GM19455 (cell line): ENCODE results near the gene ATAD3B.
"Not testable (repeated sequence)": the region's sequence is repeated elsewhere in the genome, so short reads cannot be mapped to it uniquely, and the experiment has no call there.

Experiments
- ATAC-seq: cut with Tn5 transposase; IDR thresholded peaks from one replicate; pipeline ENCODE4 v1.9.1; 2021; ENCODE audit not compliant: unreplicated experiment

ATAD3B gene

DNA sequence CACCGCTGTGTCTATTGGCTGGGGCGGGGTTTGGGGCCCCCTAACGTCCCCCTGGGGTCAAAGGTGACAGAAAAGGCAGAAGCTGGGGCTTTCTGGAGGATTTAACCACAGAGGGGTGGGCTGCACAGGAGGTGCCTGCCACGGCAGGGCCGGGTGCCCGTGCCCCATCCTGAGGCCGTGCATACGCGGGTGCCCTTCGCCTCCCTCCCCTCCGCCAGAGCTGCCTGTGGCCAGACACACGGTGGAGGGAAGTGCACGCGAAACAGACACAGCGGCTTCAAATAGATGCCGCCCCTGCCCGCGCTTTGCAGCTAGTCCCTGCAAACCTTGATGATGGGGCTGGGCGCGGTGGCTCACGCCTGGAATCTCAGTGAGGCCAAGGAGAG, 37.9 kb downstream of the ATAD3B start:
- ATAC-seq = not testable (repeated sequence)

DNA sequence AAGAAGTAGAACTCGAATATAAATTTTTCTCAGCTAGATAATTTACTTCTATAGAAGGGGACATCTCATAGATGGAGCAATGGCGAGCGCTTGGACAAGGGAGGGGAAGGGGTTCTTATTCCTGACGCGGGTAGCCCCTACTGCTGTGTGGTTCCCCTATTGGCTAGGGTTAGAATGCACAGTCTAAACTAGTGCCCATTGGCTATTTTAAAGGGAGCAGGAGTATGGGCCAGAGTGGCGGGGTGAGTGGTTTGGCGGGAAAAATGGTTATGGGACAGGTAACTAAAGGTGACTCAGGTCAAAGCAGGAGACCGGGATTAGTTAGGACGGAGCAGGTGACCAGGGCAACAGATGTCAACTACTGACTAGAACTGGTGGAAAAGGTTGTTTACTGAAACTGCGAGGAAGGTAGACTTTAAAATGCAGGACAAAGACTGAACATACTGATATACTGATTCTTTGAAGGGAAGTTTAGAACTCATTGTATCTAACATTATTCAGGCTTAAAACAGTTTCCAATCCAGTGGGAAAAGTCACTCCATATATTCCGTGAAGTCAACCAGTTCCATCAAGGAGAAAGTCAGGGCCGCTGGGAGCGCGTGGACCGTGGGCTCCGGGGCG, 39.5 kb downstream of the ATAD3B start:
- no peak for ATAC-seq

DNA sequence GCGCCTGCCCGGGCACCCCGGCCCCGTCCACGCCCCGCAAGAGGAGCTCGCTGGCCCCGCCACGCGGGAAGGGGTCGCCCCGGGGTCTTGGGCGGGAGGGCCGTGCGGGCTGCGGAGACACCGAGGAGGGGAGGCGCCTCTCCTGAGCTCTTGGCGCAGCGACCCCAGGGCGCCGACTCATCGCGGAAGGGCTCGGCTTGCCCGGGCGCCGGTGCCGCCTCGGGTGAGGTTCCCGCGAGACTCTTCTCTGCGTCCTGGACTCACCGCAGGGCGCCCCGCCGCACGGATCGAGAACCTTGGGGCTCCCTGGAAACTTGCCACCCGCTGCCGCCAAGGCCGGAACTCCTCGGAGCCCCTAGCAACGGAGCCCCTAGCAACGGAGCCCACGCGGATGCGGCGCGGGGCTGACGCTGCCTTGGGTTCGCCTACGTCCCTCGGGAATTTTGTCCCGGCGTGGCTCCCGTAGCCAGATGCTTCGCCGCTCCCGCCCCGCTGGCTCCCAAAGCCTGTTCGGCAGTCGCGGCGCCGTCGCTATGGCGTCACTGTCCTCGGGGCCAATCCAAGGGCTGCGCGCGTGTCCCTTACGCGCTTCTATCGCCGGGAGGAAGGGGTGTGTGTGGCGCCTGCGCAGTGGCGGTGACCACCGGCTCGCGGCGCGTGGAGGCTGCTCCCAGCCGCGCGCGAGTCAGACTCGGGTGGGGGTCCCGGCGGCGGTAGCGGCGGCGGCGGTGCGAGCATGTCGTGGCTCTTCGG, 40.1 kb downstream of the ATAD3B start, which contains the start of gene ATAD3A:
ATAD3A (plus strand) TSS at position 630 of the 753 bp plus-strand sequence; CDS start at position 737, 107 bp downstream.
- peak; percentile 79 for ATAC-seq

DNA sequence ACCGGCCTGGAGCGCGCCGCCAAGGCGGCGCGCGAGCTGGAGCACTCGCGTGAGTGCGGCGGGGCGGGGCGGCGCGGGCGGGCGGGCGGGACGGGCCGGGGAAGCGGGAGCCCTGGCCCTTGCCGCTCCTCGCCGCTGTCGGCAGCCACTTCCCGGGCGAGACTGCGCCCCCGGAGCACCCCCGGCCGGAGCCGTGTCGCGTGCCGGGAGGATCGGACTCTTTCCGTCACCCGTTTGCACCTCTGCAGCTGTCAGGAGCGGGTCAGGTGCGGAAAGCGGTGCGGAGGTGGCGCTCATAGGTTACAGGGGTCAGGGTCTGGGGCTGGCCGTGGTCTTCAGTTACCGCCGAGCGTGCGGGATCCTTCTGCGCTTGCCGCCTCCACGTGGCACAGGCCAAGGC, 40.9 kb downstream of the ATAD3B start:
- peak; percentile 16 for ATAC-seq

GRCh38 chr1:1513675-1514074, 42.1 kb downstream of the ATAD3B start:
- ATAC-seq = not testable (repeated sequence)

- not testable (repeated sequence) for ATAC-seq
Measured at GRCh38 chr1:1514376-1514775, 42.8 kb downstream of the ATAD3B start.

DNA sequence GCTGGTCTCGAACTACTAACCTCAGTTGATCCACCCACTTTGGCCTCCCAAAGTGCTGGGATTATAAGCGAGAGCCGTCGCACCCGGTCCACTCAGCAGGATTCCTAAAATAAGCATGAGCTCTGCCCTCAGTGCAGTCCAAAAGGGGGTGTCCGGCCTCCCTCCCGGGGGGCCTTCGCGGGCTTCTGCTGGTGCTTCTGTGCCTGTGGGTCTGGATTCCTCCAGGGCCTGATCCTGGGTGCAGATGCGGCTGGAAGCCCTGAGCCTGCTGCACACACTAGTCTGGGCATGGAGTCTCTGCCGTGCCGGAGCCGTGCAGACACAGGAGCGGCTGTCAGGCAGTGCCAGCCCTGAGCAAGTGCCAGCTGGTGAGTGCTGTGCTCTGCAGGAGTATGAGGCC, 45.4 kb downstream of the ATAD3B start:
- ATAC-seq = not testable (repeated sequence)

DNA sequence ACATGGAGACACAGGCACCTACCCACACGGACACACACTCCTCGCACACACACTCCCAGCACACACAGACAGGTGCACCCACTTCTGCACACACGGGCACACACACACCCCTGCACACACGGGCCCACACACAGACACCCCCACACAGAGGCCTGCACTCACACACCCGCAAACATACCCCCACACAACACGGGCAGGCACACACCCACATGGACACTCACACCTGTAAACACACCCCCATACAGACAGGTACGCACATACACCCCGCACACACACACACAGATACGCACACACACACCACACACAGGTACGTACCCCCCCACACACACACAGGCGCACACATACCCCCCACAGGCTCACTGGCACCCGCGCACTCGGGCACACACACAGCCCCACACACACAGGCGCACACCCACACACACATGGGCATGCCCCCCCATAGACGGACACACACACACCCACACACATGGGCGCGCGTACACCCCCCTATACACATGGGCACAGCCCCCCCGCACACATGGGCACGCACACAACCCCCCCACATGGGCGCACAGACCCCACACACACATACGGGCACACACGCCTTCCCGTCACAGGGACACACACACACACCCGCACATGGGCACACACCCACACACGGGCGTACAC, 46.5 kb downstream of the ATAD3B start:
- ATAC-seq = no peak

GRCh38 chr1:1518621-1519007, 47.0 kb downstream of the ATAD3B start:
- not testable (repeated sequence) for ATAC-seq

- not testable (repeated sequence) for ATAC-seq
Measured at GRCh38 chr1:1519805-1520505, 48.4 kb downstream of the ATAD3B start.

- no peak for ATAC-seq
Measured at GRCh38 chr1:1521331-1521730, 49.8 kb downstream of the ATAD3B start.

GRCh38 chr1:1522536-1522935, 51.0 kb downstream of the ATAD3B start:
- ATAC-seq = not testable (repeated sequence)

- ATAC-seq = not testable (repeated sequence)
Measured at GRCh38 chr1:1523226-1523625, 51.7 kb downstream of the ATAD3B start.

DNA sequence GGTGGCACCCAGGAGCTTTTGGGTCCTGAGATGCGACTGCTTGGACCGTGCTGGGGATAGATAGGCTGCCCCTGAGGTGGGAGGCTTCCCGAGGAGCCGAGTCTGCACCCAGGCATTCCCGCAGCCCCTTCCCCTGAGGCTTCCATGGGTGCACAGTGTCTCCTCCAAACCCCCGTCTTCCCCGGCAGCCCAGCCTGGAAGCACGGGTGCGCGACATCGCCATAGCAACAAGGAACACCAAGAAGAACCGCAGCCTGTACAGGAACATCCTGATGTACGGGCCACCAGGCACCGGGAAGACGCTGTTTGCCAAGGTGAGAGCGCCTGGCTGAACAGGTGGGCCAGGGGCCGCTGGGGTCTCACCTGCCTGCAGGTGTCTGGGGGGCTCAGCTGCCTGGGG, 52.1 kb downstream of the ATAD3B start:
- not testable (repeated sequence) for ATAC-seq

- not testable (repeated sequence) for ATAC-seq
Measured at GRCh38 chr1:1524750-1525383, 53.3 kb downstream of the ATAD3B start.

- ATAC-seq = not testable (repeated sequence)
Measured at GRCh38 chr1:1526476-1526875, 54.9 kb downstream of the ATAD3B start.

GRCh38 chr1:1527092-1527816, 55.7 kb downstream of the ATAD3B start:
- ATAC-seq = no peak

DNA sequence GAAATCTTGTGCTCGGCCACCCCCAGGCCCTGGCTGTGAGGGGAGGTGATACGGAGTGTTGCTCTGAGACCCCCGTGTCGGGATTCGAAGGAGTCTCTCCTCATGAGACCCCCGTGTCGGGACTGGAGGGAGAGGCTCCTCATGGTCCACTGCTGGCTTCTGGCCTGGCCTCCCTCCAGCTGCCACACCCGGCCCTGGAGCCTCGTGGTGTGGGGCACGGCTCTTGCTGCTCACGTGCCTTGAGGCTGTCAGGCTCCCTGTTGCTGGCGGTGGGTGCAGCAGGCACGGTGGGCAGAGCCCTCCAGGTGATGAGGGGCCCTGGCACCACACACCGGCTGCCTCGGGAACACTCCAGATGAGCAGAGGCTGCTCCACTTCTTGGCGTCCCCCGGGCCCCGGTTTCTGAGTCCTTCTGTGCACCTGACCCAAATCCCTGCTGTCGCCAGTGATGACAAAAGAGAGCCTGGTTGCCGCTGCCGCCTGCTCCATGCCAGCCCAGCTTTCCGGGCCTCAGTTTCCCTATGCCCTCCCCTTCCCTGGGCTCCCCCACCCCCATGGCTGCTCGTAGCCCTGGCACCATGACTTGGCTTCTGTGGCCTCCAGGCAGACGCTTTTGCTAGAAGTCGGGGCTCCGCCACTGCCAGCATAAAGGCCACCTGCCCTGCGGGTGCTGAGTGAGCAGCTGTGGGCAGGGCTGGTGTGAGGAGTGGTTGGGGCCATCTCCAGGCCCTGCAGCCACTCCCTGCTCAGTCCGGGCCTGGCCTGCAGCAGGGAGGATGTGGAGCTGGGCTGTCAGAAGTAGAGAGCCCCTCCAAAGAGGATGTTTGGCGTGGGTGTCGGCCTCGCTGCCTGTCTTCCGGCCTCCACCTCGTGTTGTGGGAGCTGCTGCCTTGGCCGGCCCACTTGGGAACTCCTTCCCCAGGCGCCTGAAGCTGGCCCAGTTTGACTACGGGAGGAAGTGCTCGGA, 57.0 kb downstream of the ATAD3B start:
- no peak for ATAC-seq

DNA sequence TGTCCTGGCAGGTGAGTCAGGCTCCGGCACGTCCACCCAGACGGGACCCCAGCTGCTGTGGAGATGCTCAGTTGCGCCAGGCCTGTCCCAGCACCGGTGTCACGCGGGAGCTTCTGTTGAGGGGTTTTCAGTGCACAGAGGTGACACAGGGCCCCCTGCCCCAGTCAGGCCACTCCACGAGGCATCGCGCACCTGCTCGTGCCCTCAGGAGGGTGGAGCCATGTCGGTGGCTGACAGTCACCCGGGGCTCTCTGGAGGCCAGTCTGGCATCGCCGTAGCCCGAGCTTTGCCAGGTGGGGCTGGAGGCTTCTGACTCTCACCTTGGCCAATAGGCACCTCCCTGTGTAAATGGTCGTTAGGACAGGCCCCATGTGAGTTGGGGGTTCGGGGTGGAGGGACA, 57.8 kb downstream of the ATAD3B start:
- ATAC-seq = no peak
